ENCODE data around the gene ZNF367. TPM values are rescaled to one million over a fixed set of nuclear protein-coding genes. Genes with fewer than 3 reads are reported as not detected.
A peak's percentile ranks its signal among the peaks of the same experiment; 100 is the strongest.

The ZNF367 gene
- total and polyA plus RNA-seq, 4 donors, result 6.7 to 10.1 (median 7.1) TPM

GRCh38 chr9:96457266-96457665 lies 39.1 kb upstream of the ZNF367 start:
- Histone ChIP-seq H3K36me3 (ENCODE audit: control insufficient read depth, insufficient read depth, low read length) (peaks cover 2% of the 10 kb centered on the region), H3K27ac (ENCODE audit: low read depth, low read length) (no peak overlapping the region), H3K9me3 (ENCODE audit: control insufficient read depth, insufficient read depth, low read length) (no peaks in the 10 kb centered on the region), H3K4me1 (ENCODE audit: control insufficient read depth, insufficient read depth, low read length) (peaks cover 5% of the 10 kb centered on the region), H3K27me3 (ENCODE audit: control insufficient read depth, insufficient read depth, low read length) (no peaks in the 10 kb centered on the region), H3K4me3 (ENCODE audit: low read depth, low read length) (no peak overlapping the region)
- WGBS (ENCODE audit: insufficient coverage), result 60% methylated on average over 3 of the region's 4 CpGs
- DNase-seq (ENCODE audit: low read depth in 4 of 6, low spot score in 6 of 6), result peak in 1 of 6 donors; percentile 30

- no peaks in the 10 kb centered on the region for H3K9me3 ChIP-seq (ENCODE audit: control insufficient read depth, insufficient read depth, low read length)
- no peaks in the 10 kb centered on the region for H3K36me3 ChIP-seq (ENCODE audit: control insufficient read depth, insufficient read depth, low read length)
- H3K4me1 ChIP-seq (ENCODE audit: control insufficient read depth, insufficient read depth, low read length), result peaks cover 16% of the 10 kb centered on the region
- 11% methylated on average over 1 of the region's 2 CpGs for WGBS (ENCODE audit: insufficient coverage)
- no peak overlapping the region for H3K27ac ChIP-seq (ENCODE audit: low read depth, low read length)
- no peak overlapping the region for H3K4me3 ChIP-seq (ENCODE audit: low read depth, low read length)
- DNase-seq (ENCODE audit: low read depth in 4 of 6, low spot score in 6 of 6), result peak in 2 of 6 donors; percentile 81 to 84
- no peaks in the 10 kb centered on the region for H3K27me3 ChIP-seq (ENCODE audit: control insufficient read depth, insufficient read depth, low read length)
These were observed 35.5 kb upstream of the ZNF367 start for GRCh38 chr9:96453625-96454024.

- DNase-seq (ENCODE audit: low read depth in 4 of 6, low spot score in 6 of 6), result peak in 2 of 6 donors; percentile 44 to 56
- Histone ChIP-seq H3K4me3 (ENCODE audit: low read depth, low read length) (peak overlapping the region; percentile 68), H3K4me1 (ENCODE audit: control insufficient read depth, insufficient read depth, low read length) (peaks cover 12% of the 10 kb centered on the region), H3K27me3 (ENCODE audit: control insufficient read depth, insufficient read depth, low read length) (no peaks in the 10 kb centered on the region), H3K36me3 (ENCODE audit: control insufficient read depth, insufficient read depth, low read length) (no peaks in the 10 kb centered on the region), H3K27ac (ENCODE audit: low read depth, low read length) (peak overlapping the region; percentile 76), H3K9me3 (ENCODE audit: control insufficient read depth, insufficient read depth, low read length) (no peaks in the 10 kb centered on the region)
- WGBS (ENCODE audit: insufficient coverage), result under 1% methylated on average over 57 of the region's 63 CpGs
These were observed 32.7 kb upstream of the ZNF367 start for GRCh38 chr9:96450613-96451528.

- Histone ChIP-seq H3K4me1 (ENCODE audit: control insufficient read depth, insufficient read depth, low read length) (peaks cover 12% of the 10 kb centered on the region), H3K27ac (ENCODE audit: low read depth, low read length) (peak within 1 kb of the TSS; percentile 76), H3K9me3 (ENCODE audit: control insufficient read depth, insufficient read depth, low read length) (no peaks in the 10 kb centered on the region), H3K4me3 (ENCODE audit: low read depth, low read length) (peak within 1 kb of the TSS; percentile 68), H3K36me3 (ENCODE audit: control insufficient read depth, insufficient read depth, low read length) (no peaks in the 10 kb centered on the region), H3K27me3 (ENCODE audit: control insufficient read depth, insufficient read depth, low read length) (no peaks in the 10 kb centered on the region)
- WGBS (ENCODE audit: insufficient coverage), result under 1% methylated on average over 108 of the region's 108 CpGs
- peak; percentile 85 to 99 (median 92) for DNase-seq (ENCODE audit: low read depth in 4 of 6, low spot score in 6 of 6)
These were observed 31.9 kb upstream of the ZNF367 start, which contains the start of gene HABP4 for GRCh38 chr9:96449845-96450612. Gene HABP4, plus strand, starts transcription at chr9:96450169. Its CDS starts 111 bp downstream, at chr9:96450280.

GRCh38 chr9:96449523-96449844 lies 31.3 kb upstream of the ZNF367 start:
- Histone ChIP-seq H3K36me3 (ENCODE audit: control insufficient read depth, insufficient read depth, low read length) (no peaks in the 10 kb centered on the region), H3K27me3 (ENCODE audit: control insufficient read depth, insufficient read depth, low read length) (no peaks in the 10 kb centered on the region), H3K27ac (ENCODE audit: low read depth, low read length) (peak overlapping the region; percentile 47), H3K9me3 (ENCODE audit: control insufficient read depth, insufficient read depth, low read length) (no peaks in the 10 kb centered on the region), H3K4me1 (ENCODE audit: control insufficient read depth, insufficient read depth, low read length) (peaks cover 12% of the 10 kb centered on the region), H3K4me3 (ENCODE audit: low read depth, low read length) (peak overlapping the region; percentile 38)
- DNase-seq (ENCODE audit: low read depth in 4 of 6, low spot score in 6 of 6), result no peak
- 1% methylated on average over 7 of the region's 7 CpGs for WGBS (ENCODE audit: insufficient coverage)

GRCh38 chr9:96448546-96449170 lies 30.5 kb upstream of the ZNF367 start:
- Histone ChIP-seq H3K4me1 (ENCODE audit: control insufficient read depth, insufficient read depth, low read length) (peaks cover 12% of the 10 kb centered on the region), H3K4me3 (ENCODE audit: low read depth, low read length) (no peak overlapping the region), H3K27ac (ENCODE audit: low read depth, low read length) (no peak overlapping the region), H3K27me3 (ENCODE audit: control insufficient read depth, insufficient read depth, low read length) (no peaks in the 10 kb centered on the region), H3K36me3 (ENCODE audit: control insufficient read depth, insufficient read depth, low read length) (no peaks in the 10 kb centered on the region), H3K9me3 (ENCODE audit: control insufficient read depth, insufficient read depth, low read length) (no peaks in the 10 kb centered on the region)
- WGBS (ENCODE audit: insufficient coverage), result 90% methylated on average over 5 of the region's 11 CpGs
- DNase-seq (ENCODE audit: low read depth in 4 of 6, low spot score in 6 of 6), result no peak

GRCh38 chr9:96447406-96447805 lies 29.2 kb upstream of the ZNF367 start:
- Histone ChIP-seq H3K4me1 (ENCODE audit: control insufficient read depth, insufficient read depth, low read length) (peaks cover 12% of the 10 kb centered on the region), H3K27ac (ENCODE audit: low read depth, low read length) (no peak overlapping the region), H3K27me3 (ENCODE audit: control insufficient read depth, insufficient read depth, low read length) (no peaks in the 10 kb centered on the region), H3K4me3 (ENCODE audit: low read depth, low read length) (no peak overlapping the region), H3K36me3 (ENCODE audit: control insufficient read depth, insufficient read depth, low read length) (no peaks in the 10 kb centered on the region), H3K9me3 (ENCODE audit: control insufficient read depth, insufficient read depth, low read length) (no peaks in the 10 kb centered on the region)
- DNase-seq (ENCODE audit: low read depth in 4 of 6, low spot score in 6 of 6), result no peak
- 71% methylated on average over 2 of the region's 3 CpGs for WGBS (ENCODE audit: insufficient coverage)

- H3K9me3 ChIP-seq (ENCODE audit: control insufficient read depth, insufficient read depth, low read length), result no peaks in the 10 kb centered on the region
- DNase-seq (ENCODE audit: low read depth in 4 of 6, low spot score in 6 of 6), result no peak
- no peaks in the 10 kb centered on the region for H3K36me3 ChIP-seq (ENCODE audit: control insufficient read depth, insufficient read depth, low read length)
- no peak overlapping the region for H3K27ac ChIP-seq (ENCODE audit: low read depth, low read length)
- no peak overlapping the region for H3K4me3 ChIP-seq (ENCODE audit: low read depth, low read length)
- WGBS (ENCODE audit: insufficient coverage), result no CpG with 5 or more reads among the region's 3 CpGs
- no peaks in the 10 kb centered on the region for H3K4me1 ChIP-seq (ENCODE audit: control insufficient read depth, insufficient read depth, low read length)
- H3K27me3 ChIP-seq (ENCODE audit: control insufficient read depth, insufficient read depth, low read length), result no peaks in the 10 kb centered on the region
These were observed 24.3 kb upstream of the ZNF367 start for GRCh38 chr9:96442491-96442890.

GRCh38 chr9:96441798-96442445 lies 23.8 kb upstream of the ZNF367 start:
- Histone ChIP-seq H3K27ac (ENCODE audit: low read depth, low read length) (no peak overlapping the region), H3K36me3 (ENCODE audit: control insufficient read depth, insufficient read depth, low read length) (no peaks in the 10 kb centered on the region), H3K9me3 (ENCODE audit: control insufficient read depth, insufficient read depth, low read length) (no peaks in the 10 kb centered on the region), H3K4me3 (ENCODE audit: low read depth, low read length) (no peak overlapping the region), H3K27me3 (ENCODE audit: control insufficient read depth, insufficient read depth, low read length) (no peaks in the 10 kb centered on the region), H3K4me1 (ENCODE audit: control insufficient read depth, insufficient read depth, low read length) (no peaks in the 10 kb centered on the region)
- WGBS (ENCODE audit: insufficient coverage), result 90% methylated on average over 4 of the region's 5 CpGs
- DNase-seq (ENCODE audit: low read depth in 4 of 6, low spot score in 6 of 6), result no peak
